OCI-LY3 (cell line): ENCODE data around the gene MMP20.

Source experiments
- CTCF ChIP-seq: fragments of 200-600, 300-600 bp; sonication (generic); IDR thresholded peaks from 2 replicates; pipeline ENCODE4 v1.5.1; 2014; ENCODE audit warnings: antibody characterized with exemption, low read length, low read depth
- EZH2phosphoT487 ChIP-seq: fragments of 200-600 bp; shearing (Covaris generic); IDR thresholded peaks from 2 replicates; pipeline ENCODE4 v1.6.1; 2018; ENCODE audit warnings: antibody characterized with exemption, mixed run types, low read depth

GRCh38 chr11:102647430-102647829 is 22.3 kb upstream of the MMP20 start:
- TF ChIP-seq EZH2phosphoT487: no peak
- no peak for TF ChIP-seq CTCF
